HG02759 (cell line): ENCODE data around the gene RNASE9.
"Not testable (repeated sequence)": the region's sequence is repeated elsewhere in the genome, so short reads cannot be mapped to it uniquely, and the experiment has no call there.

Experiments used
- ATAC-seq: cut with Tn5 transposase; IDR thresholded peaks from one replicate; pipeline ENCODE4 v1.9.1; 2021; ENCODE audit warnings: mild to moderate bottlenecking, moderate library complexity; ENCODE audit not compliant: unreplicated experiment

The RNASE9 gene

DNA sequence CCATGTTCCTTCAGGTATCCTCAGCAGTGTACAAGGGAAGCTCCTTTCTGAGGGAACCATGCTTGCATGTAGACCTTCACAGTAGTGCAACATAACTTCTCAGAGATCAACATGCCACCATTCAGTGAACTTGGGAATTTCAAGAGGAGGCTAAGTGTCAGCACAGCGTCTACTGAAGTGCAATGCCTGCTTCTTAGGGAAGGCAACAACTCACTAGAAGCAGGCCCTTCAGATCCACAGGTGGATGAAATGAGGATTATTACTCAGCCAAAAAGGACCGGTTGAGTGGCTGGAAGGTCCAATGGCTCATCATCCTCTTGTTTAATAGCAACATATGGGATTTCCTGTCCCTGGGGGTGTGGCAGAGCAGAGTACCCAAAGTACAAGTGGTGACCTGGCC is 36.8 kb downstream of the RNASE9 start:
- no peak for ATAC-seq

DNA sequence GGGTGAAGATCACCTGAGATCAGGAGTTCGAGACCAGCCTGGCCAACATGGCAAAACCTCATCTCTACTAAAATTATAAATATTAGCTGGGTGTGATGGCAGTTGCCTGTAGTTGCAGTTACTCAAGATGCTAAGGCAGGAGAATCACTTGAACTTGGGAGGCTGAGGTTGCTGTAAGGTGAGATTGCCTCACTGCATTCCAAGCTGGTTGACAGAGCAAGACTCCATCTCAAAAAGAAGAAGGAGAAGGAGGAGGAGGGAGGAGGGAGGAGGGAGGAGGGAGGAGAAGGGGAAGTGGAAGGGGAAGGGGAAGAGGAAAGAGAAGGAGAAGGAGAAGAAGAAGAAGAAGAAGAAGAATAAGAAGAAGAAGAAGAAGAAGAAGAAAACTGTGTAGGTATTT is 38.5 kb downstream of the RNASE9 start:
- no peak for ATAC-seq

DNA sequence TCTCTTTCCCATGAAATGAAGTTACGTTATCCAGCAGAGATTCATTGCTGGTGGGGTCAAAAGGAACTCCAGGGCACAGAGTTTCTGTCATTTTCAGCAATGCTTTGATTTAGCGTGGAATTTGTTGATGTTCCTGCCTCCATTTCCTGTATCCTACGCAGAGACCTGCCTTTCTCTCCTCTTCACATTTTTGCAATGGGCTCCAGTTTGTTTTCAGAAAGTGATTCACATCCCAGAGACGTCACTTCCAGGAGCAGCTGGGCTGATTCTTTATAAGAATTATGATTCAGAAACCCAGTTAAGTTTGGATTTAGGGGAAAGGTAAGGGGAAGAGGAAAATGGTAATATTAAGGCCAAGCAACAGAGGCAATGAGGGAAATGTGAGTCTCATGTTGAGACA is 43.9 kb downstream of the RNASE9 start:
- ATAC-seq = no peak

DNA sequence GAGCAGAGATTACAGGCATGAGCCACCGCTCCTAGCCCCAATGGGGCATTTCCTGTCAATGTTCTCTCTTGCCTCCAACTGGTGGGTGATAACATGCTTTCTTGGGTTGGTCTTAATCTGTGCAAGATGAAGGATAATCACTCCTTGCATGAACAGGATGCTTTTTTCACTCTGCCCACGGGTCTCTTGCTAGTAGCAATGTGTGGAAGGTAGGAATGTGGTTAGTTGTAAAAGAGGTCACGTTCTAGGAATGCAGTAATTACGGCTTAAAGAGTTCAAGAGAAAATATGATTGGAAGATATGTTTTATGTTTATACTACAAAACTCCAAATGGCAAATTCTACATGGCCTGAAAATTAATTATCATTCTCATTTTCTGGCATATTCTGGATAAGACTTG is 45.0 kb downstream of the RNASE9 start:
- no peak for ATAC-seq

DNA sequence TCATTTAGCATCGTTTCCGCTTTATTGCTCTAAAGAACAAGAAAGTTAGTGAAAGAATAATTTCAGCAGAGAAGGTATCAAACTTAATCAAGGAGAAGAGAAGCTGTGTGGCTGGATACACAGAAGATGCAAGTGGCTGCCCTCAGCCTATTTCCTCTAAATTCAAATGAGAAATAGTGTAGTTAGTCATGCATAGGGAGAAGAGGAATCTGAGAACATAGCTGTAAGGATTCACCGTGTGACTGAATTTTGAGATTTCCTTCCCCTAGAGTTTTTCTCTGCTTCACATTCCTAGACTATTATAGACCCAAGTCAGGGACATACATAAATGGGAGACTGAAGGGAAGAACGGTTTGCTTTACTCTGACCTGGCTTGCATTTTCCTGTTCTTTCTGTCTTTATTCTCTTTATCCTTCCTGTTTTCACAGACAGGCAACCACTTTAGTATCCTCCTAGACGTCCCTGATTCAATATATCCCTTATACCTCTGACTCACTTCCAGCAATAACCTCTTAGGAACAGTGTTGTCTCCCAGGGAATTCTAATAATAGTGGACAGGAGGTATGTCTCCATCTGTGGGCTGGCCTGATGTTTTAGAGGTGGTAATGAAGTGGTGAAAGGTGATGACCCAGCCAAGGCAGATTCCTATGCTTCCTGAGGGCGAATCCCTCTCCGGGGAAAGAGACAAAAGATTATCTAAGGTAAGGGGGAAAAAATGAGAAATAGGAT is 48.5 kb downstream of the RNASE9 start:
- no peak for ATAC-seq

DNA sequence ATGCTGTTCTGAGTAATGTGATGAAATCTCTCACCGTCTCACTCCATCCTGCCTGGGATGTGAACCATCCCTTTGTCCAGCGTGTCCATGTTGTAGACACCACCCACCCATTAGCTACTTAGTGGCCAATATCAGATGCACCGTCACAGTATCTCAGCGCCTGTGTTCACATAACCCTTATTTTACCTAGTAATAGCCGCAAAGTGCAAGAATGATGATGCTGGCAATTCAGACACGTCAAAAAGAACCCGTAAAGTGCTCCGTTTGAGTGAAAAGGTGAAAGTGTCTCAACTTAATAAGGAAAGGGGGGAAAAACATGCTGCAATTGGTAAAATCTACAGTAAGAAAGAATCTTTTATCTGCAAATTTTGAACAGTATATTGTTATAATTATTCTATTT is 52.5 kb downstream of the RNASE9 start:
- no peak for ATAC-seq

DNA sequence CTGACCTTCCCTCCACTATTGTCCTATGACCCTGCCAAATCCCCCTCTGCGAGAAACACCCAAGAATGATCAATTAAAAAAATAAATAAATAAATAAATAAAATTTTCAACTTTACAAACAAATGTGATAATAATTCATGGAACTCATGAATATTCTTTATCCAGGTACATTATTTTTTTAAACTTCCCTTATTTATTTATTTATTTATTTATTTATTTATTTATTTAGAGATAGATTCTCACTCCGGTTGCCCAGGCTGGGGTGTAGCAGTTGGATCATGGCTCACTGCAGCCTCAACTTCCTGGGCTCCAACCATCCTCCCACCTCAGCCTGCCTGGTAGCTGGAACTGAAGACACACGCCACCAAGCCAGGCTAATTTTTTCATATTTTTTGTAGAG is 53.3 kb downstream of the RNASE9 start:
- not testable (repeated sequence) for ATAC-seq

DNA sequence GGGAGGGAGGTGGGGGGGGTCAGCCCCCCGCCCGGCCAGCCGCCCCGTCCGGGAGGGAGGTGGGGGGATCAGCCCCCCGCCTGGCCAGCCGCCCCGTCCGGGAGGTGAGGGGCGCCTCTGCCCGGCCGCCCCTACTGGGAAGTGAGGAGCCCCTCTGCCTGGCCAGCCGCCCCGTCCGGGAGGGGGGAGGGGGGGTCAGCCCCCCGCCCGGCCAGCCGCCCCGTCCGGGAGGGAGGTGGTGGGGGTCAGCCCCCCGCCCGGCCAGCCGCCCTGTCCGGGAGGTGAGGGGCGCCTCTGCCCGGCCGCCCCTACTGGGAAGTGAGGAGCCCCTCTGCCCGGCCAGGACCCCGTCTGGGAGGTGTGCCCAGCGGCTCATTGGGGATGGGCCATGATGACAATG is 54.1 kb downstream of the RNASE9 start:
- ATAC-seq = not testable (repeated sequence)

DNA sequence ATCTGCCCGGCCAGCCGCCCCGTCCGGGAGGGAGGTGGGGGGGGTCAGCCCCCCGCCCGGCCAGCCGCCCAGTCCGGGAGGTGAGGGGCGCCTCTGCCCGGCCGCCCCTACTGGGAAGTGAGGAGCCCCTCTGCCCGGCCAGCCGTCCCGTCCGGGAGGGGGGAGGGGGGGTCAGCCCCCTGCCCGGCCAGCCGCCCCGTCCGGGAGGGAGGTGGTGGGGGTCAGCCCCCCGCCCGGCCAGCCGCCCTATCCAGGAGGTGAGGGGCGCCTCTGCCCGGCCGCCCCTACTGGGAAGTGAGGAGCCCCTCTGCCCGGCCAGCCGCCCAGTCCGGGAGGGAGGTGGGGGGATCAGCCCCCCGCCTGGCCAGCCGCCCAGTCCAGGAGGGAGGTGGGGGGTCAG is 54.6 kb downstream of the RNASE9 start:
- not testable (repeated sequence) for ATAC-seq
